ENCODE data around the gene IFT88.

- TF ChIP-seq CTCF (IDR thresholded peaks at IDR 0.05) (no peak), EP300 (IDR thresholded peaks at IDR 0.05) (no peak)
Measured at GRCh38 chr13:20664351-20664750, 97.4 kb downstream of the IFT88 start.
